Type B pancreatic cell (in vitro differentiated cells): ENCODE results near the gene SGSM2. TPM values are rescaled to one million over a fixed set of nuclear protein-coding genes. Genes with fewer than 3 reads are reported as not detected.

ENCODE experiments used
- DNase-seq: peaks from one replicate; pipeline ENCODE4 v3.0.0; 2021; ENCODE audit warnings: mixed read lengths; ENCODE audit not compliant: unreplicated experiment; ENCODE audit errors: extremely low spot score
- H3K27ac Mint-ChIP-seq: 2 replicates; pipeline ENCODE4 v1.8.0; 2021; ENCODE audit warnings: mild to moderate bottlenecking, mixed read lengths
- H3K27me3 Mint-ChIP-seq: 2 replicates; pipeline ENCODE4 v1.8.0; 2021; ENCODE audit warnings: mixed read lengths
- H3K36me3 Mint-ChIP-seq: 2 replicates; pipeline ENCODE4 v1.8.0; 2021; ENCODE audit warnings: mixed read lengths
- H3K4me1 Mint-ChIP-seq: one replicate; pipeline ENCODE4 v1.8.0; 2021; ENCODE audit warnings: mixed read lengths; ENCODE audit not compliant: unreplicated experiment
- H3K4me3 Mint-ChIP-seq: 2 replicates; pipeline ENCODE4 v1.8.0; 2021; ENCODE audit warnings: mild to moderate bottlenecking, mixed read lengths
- H3K9me3 Mint-ChIP-seq: 2 replicates; pipeline ENCODE4 v1.8.0; 2021; ENCODE audit warnings: mixed read lengths
- CTCF ChIP-seq: fragments of 200-600 bp; sonication (generic); conservative IDR thresholded peaks from 2 replicates; pipeline ENCODE4 v1.5.0; 2021; ENCODE audit warnings: antibody characterized with exemption, mild to moderate bottlenecking
- total RNA-seq: library from RNA; stranded (reverse); gene quantifications from 2 replicates; pipeline ENCODE4 v1.2.1, GENCODE V29; 2021; ENCODE audit warnings: low replicate concordance

The SGSM2 gene
- total RNA-seq, 1 donor from 2014 or later, result 74.3 TPM

- H3K36me3 Mint-ChIP-seq, result peaks cover 10% of the 10 kb centered on the region
- H3K4me3 Mint-ChIP-seq, result no peak overlapping the region
- no peak for DNase-seq
- no peak overlapping the region for H3K27ac Mint-ChIP-seq
- no peaks in the 10 kb centered on the region for H3K27me3 Mint-ChIP-seq
- no peaks in the 10 kb centered on the region for H3K9me3 Mint-ChIP-seq
- no peak for TF ChIP-seq CTCF
- peaks cover 6% of the 10 kb centered on the region for H3K4me1 Mint-ChIP-seq
These were observed 27.4 kb downstream of the SGSM2 start for GRCh38 chr17:2364763-2365116.

DNA sequence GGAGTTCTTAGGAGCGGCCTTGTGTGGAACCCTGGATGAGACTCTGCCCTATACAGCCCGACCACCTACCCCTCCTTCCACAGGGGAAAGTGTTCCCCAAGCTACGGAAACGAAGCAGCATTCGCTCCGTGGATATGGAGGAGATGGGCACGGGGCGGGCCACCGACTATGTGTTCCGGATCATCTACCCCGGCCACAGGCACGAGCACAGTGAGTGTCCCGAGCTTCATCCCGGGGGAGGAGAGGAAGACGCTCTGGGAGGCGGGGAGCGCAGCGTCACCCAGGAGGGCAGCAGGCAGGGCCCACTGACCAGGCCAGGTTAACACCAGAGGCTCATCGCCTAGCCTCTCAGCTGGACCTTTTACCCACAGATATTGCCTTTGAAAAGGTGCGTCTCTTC, 27.8 kb downstream of the SGSM2 start:
- Mint-ChIP-seq H3K27me3 (no peaks in the 10 kb centered on the region), H3K4me3 (no peak overlapping the region), H3K36me3 (peaks cover 10% of the 10 kb centered on the region), H3K27ac (no peak overlapping the region), H3K4me1 (peaks cover 6% of the 10 kb centered on the region), H3K9me3 (no peaks in the 10 kb centered on the region)
- TF ChIP-seq CTCF, result no peak
- DNase-seq, result no peak

DNA sequence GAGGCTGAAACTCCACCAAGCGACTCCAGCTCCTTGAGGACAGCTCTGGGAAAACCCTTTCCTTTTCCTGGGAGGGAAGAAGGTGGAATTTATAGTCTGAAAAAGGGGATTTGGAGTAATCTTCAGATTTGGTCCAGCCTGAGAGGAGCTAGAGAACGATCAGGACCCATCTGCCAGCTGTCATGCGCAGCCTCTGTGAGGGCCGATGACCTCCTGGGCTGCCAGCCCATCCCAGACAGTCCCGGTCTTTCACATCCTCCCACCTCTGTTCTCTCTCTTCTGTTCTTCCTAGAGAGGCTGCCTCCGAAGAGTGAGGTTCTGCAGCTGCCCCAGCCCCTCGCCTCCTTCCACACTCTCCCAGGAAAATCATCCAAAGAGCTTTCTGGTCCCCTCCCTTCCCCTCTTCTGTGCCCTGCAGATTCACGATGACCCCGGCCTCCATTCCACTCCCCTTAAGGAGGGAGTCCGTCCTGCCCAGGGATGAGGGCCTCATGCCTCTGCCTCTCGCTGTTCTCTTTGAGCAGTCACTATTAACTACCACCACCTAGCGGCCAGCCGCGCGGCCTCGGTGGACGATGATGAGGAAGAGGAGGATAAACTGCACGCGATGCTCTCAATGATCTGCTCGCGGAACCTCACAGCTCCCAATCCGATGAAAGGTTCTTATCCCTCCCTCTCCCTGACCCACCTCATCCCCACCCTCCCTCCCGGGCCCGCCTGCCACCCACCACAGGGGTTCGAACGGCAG, 29.6 kb downstream of the SGSM2 start:
- DNase-seq, result no peak
- H3K27me3 Mint-ChIP-seq, result no peaks in the 10 kb centered on the region
- no peaks in the 10 kb centered on the region for H3K9me3 Mint-ChIP-seq
- TF ChIP-seq CTCF, result peak; percentile 62
- H3K4me1 Mint-ChIP-seq, result no peaks in the 10 kb centered on the region
- H3K4me3 Mint-ChIP-seq, result no peak overlapping the region
- no peak overlapping the region for H3K27ac Mint-ChIP-seq
- peaks cover 4% of the 10 kb centered on the region for H3K36me3 Mint-ChIP-seq

- Mint-ChIP-seq H3K27me3 (no peaks in the 10 kb centered on the region), H3K9me3 (no peaks in the 10 kb centered on the region), H3K36me3 (no peaks in the 10 kb centered on the region), H3K4me3 (no peak overlapping the region), H3K4me1 (no peaks in the 10 kb centered on the region), H3K27ac (no peak overlapping the region)
- no peak for DNase-seq
- no peak for TF ChIP-seq CTCF
These were observed 31.1 kb downstream of the SGSM2 start for GRCh38 chr17:2368359-2368758.

- H3K27me3 Mint-ChIP-seq, result no peaks in the 10 kb centered on the region
These were observed 31.7 kb downstream of the SGSM2 start for GRCh38 chr17:2369039-2369438.

More at GRCh38 chr17:2369039-2369438, 31.7 kb downstream of the SGSM2 start:
- TF ChIP-seq CTCF, result no peak
- DNase-seq, result no peak
- H3K4me3 Mint-ChIP-seq, result no peak overlapping the region
- H3K36me3 Mint-ChIP-seq, result no peaks in the 10 kb centered on the region
- no peaks in the 10 kb centered on the region for H3K4me1 Mint-ChIP-seq
- H3K9me3 Mint-ChIP-seq, result no peaks in the 10 kb centered on the region
- H3K27ac Mint-ChIP-seq, result no peak overlapping the region
